Kidney epithelial cell (primary cell): Measurements from ENCODE around the gene DLGAP1. TPM values are rescaled to one million over a fixed set of nuclear protein-coding genes. Genes with fewer than 3 reads are reported as not detected.

Experiments
- DNase-seq: peaks from one replicate; pipeline ENCODE4 v3.0.0-alpha.2; 2010; ENCODE audit warnings: low read depth
- H3K27me3 ChIP-seq: 2 replicates; pipeline ENCODE4 v1.6.0; 2011; ENCODE audit warnings: low read length; ENCODE audit not compliant: control insufficient read depth, insufficient read depth
- H3K36me3 ChIP-seq: 2 replicates; pipeline ENCODE4 v1.5.1; 2011; ENCODE audit warnings: low read length; ENCODE audit not compliant: control insufficient read depth, insufficient read depth
- H3K4me3 ChIP-seq: 2 replicates; pipeline ENCODE4 v1.5.1; 2011; ENCODE audit warnings: low read depth, mild to moderate bottlenecking, control low read depth, low read length
- total RNA-seq: library from RNA; depleted of rRNA; stranded (reverse); fragments of >200 nt; gene quantifications from 2 replicates; pipeline ENCODE4 v1.2.3, GENCODE V29; 2015
- TF ChIP-seq, protein P1 (sequence below): IDR thresholded peaks from 2 replicates; pipeline ENCODE4 v1.5.1; 2011; ENCODE audit warnings: mild to moderate bottlenecking, moderate library complexity, low read length, control low read depth, inconsistent platforms; ENCODE audit not compliant: insufficient read depth, poor library complexity, severe bottlenecking

DLGAP1 gene
- total RNA-seq, 1 donor from 2014 or later: 2.6 TPM

DNA sequence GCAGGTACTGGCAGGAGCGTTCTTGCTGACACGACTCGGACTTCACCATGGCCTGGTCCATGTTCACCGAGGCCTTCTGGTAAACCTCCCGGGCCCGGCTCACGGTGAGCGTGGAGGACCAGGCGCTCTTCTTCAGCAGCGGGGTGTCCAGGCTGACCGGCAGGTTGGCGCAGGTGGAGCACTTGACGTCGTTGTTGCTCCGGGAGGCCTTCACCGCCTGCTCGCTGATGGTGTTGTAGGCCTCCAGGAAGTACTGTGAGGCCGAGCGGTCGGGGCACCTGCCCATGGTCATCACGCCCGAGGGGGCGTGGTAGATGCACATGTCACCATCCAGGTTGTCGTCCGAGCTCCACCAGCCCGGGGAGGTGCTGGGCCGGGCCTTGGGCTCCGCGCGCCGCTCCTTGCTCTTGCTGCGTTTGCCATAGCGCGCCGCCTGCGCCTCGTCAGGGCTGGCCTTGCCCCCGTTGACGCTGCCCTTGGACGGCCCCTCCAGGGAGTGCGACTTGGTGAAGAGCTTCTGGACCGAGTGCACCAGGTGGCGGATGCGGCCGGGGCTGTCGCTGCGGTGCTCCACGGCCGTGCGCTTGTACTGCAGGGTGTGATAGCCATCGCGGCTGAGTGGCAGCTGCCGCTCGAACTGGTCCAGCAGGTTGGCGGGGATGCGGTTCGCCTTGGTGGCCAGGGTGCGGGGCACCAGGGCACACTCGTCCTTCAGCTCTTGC, 575.8 kb downstream of the DLGAP1 start:
- TF ChIP-seq, protein P1, sequence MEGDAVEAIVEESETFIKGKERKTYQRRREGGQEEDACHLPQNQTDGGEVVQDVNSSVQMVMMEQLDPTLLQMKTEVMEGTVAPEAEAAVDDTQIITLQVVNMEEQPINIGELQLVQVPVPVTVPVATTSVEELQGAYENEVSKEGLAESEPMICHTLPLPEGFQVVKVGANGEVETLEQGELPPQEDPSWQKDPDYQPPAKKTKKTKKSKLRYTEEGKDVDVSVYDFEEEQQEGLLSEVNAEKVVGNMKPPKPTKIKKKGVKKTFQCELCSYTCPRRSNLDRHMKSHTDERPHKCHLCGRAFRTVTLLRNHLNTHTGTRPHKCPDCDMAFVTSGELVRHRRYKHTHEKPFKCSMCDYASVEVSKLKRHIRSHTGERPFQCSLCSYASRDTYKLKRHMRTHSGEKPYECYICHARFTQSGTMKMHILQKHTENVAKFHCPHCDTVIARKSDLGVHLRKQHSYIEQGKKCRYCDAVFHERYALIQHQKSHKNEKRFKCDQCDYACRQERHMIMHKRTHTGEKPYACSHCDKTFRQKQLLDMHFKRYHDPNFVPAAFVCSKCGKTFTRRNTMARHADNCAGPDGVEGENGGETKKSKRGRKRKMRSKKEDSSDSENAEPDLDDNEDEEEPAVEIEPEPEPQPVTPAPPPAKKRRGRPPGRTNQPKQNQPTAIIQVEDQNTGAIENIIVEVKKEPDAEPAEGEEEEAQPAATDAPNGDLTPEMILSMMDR: no peak
- H3K4me3 ChIP-seq: no peak overlapping the region
- DNase-seq: no peak
- H3K27me3 ChIP-seq: no peaks in the 10 kb centered on the region
- H3K36me3 ChIP-seq: no peaks in the 10 kb centered on the region

DNA sequence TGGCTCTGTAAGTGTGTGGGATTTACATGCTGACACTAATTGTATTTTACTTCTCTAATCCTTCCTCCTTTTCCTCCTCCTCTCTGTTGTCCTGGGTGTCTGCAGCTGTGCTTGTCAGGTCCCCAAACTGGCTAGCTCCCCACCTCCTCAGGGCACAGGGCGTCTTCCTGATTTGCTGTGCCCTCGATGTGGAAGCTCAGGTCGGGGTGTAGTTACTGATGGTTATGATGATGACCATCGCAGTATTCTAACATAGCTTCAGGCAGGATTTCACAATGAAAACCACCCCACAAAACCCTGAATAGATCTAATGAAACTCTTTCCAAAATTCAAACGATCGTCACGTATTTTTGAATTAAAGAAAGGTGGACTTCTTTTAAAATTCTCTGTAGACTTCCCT, 576.7 kb downstream of the DLGAP1 start:
- DNase-seq: no peak
- no peaks in the 10 kb centered on the region for H3K27me3 ChIP-seq

DNA sequence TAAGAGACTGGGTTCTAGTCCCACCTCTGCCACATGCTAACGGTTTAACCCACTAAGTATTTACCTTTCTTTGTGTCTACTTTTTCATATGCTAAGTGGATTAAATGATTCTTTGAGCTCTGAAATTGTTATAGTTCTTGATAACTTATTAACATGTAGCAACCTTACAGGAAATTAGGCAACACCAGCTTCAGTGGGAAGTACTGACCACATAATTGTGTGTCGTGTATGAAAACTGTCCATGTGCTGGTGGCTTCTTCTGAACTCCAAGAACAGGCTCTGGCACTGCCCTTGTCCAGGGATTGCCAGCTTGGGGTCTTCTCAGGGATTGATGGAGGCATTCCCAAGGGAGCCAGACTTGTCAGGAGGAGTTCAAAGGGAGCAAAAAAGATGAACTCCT, 577.4 kb downstream of the DLGAP1 start:
- Histone ChIP-seq H3K27me3 (no peaks in the 10 kb centered on the region), H3K4me3 (no peak overlapping the region), H3K36me3 (no peaks in the 10 kb centered on the region)
- TF ChIP-seq, protein P1: no peak
- no peak for DNase-seq

More for the DNA sequence above, 576.7 kb downstream of the DLGAP1 start:
- H3K36me3 ChIP-seq: no peaks in the 10 kb centered on the region
- TF ChIP-seq, protein P1: no peak
- H3K4me3 ChIP-seq: no peak overlapping the region

DNA sequence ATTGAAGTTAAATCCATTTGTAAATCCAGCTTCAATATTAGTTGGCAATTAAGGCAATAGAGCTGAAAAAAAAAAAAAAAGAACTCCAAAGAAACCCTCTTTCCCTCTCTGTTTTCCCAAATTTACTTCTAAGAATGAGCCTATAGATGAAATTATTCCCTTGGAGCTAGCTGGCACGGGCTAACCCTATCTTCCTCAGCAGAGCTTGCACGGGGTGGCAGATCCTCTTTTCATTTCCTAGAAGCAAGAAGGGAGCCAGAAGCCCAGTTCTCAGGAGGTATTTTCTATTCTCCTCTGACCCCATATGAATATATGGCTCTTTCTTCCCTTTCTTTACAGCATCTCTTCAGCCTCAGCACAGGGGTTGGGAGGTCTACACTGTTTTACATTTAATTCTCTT, 579.1 kb downstream of the DLGAP1 start:
- Histone ChIP-seq H3K36me3 (no peaks in the 10 kb centered on the region), H3K27me3 (no peaks in the 10 kb centered on the region), H3K4me3 (no peak overlapping the region)
- DNase-seq: no peak
- TF ChIP-seq, protein P1: no peak

DNA sequence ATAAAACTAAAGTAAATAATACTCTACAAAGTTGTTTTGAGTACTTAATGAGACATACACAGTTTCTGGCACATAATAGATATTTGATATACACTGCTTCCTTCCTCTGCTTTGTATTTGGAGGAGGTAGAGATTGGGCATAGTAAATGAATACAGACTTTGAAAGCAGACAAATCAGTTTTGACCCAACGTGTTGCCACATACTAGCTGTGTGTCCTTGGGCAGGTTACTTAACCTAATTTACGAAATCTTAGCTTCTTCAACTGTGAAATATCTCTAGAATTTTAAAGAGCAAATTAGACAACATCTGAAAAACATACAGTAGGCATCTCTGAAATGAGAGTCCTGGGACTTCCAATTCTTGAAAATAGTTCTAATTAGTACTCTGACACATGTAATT, 579.7 kb downstream of the DLGAP1 start:
- H3K36me3 ChIP-seq: no peaks in the 10 kb centered on the region
- H3K4me3 ChIP-seq: no peak overlapping the region
- no peaks in the 10 kb centered on the region for H3K27me3 ChIP-seq
- TF ChIP-seq, protein P1: no peak
- no peak for DNase-seq

DNA sequence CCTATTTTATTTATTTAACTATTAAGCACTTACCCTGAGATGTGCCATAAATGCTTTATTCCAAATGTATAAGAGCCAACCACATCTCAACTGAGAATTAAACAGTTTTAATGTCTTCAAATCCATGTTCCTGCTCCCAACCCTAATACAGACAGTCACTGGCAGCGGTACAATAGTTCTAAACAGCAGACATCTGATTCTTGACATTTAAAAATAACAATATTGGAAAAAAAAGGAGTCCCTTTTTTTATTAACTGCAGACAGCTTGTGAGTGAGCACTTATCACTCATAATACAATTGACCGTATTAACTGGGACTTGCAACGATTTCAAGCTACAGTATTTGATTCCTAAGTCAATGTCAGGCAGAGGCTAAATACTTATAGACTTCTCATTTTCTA, 580.5 kb downstream of the DLGAP1 start:
- no peaks in the 10 kb centered on the region for H3K36me3 ChIP-seq
- H3K4me3 ChIP-seq: no peak overlapping the region
- TF ChIP-seq, protein P1: no peak
- H3K27me3 ChIP-seq: no peaks in the 10 kb centered on the region
- no peak for DNase-seq
